ENCODE data around the gene FNIP2.
A peak's percentile ranks its signal among the peaks of the same experiment; 100 is the strongest.

- TF ChIP-seq CTCF (IDR thresholded peaks at IDR 0.05) (no peak), POLR2A (IDR thresholded peaks at IDR 0.05) (peak in 1 of 4 donors; percentile 43), EP300 (IDR thresholded peaks at IDR 0.05) (no peak)
These were observed 45.7 kb upstream of the FNIP2 start, which contains the start of gene PPID for GRCh38 chr4:158722917-158723793.
